Left kidney (tissue), 2 donors: ENCODE results near the gene SPAG16. TPM values are rescaled to one million over a fixed set of nuclear protein-coding genes. Genes with fewer than 3 reads are reported as not detected.
"Not testable (repeated sequence)": the region's sequence is repeated elsewhere in the genome, so short reads cannot be mapped to it uniquely, and the experiment has no call there.

Source experiments
- DNase-seq: peaks from one replicate; pipeline ENCODE4 v3.0.0-alpha.2; 2013
- polyA plus RNA-seq: library from polyadenylated mRNA; unstranded; fragments of 120-200 nt; gene quantifications from one replicate; pipeline ENCODE4 v1.2.1, GENCODE V29; 2013; ENCODE audit not compliant: insufficient read length

SPAG16 gene
- polyA plus RNA-seq, 1 donor = 71.7 TPM

DNA sequence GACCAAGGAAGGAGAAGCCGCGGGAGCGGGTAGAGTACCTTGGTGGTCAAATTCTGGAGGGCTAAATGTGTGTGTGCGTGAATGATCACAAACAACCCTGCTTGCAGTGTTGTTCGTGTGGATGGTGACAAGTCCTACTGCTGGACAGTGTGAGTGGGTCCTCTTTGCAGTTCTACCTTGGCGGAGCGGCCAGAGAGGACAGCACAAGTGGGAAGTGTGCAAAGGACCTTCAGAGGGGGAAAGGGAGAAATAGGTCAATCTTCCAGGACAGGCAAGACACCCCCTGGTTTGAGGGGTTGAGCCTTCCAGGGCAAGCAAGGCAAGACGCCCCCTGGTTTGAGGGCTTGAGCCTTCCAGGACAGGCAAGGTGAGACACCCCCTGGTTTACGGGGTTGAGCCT, 122.8 kb downstream of the SPAG16 start:
- not testable (repeated sequence) for DNase-seq

DNA sequence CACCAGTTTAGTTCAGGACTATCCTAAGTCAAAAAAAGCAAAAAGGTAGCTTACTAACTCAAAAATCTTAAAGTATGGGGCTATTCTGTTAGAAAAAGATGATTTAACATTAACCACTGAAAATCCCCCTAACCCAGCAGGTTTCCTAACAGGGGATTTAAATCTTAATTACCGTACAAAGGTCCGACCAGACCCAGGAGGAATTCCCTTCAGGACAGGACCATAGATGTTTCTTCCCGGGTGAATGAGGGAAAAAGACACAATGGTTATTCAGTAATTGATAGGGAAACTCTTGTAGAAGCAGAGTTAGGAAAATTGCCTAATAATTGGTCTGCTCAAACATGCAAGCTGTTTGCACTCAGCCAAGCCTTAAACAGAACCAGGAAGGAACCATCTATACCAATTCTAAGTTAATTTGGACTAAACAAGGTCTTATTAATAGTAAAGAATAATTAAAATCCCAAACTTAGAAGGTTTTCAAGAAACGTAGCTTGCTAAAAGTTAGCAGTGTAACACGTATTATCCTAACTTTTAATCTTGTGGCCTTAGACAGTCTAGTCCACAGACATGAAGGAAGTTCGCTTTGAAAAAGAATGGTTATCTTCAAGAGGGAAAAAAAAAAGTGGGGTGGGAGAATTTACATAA, 124.3 kb downstream of the SPAG16 start:
- DNase-seq = not testable (repeated sequence)

DNA sequence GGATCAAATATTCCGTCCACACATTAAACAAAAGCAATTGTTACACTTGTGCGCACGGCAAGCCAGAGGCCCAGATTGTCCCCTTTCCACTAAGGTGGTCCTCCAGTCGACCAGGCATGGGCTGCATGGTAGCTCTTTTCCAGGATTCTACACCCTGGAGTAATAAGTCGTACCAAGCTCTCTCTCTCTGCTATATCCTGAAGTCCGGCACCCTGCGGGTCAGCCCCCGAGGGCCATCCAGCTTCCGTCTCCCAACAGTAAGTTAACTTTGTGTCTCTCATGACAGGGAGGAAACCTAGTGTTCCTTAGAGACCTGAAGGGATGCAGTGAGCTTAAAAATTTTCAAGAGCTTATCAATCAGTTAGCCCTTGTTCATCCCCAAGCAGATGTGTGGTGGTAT, 126.4 kb downstream of the SPAG16 start:
- not testable (repeated sequence) for DNase-seq

DNA sequence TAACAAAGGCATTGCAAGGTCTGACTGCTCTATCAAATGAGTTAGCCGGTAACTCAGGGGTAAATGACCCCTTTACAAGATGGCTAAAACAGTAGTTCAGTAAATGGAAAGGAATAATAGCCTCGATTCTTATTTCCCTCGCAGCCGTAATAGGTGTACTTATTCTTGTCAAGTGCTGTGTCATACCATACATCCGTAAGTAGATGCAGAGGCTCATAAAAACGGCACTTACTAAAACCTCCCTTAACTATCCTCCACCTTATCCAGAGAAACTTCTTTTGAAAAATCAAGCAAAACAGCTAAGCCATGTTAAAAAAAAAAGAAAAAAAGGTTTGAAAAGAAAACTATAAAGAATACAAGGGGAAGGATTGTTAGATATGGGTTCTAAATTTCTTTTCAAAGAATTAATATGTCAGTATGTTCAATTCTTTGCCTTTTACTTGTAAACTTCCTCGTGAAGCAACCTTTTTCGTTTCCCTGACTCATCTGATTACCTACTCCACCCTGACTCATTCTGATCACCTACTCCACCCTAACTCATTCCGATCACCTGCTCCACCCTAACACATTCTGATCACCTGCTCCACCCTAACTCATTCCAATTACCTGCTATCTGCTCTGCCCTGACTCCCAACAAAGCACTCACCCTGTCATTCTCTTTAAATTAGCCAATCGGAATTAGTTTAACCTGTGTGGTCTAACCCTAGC, 127.5 kb downstream of the SPAG16 start:
- DNase-seq = no peak

DNA sequence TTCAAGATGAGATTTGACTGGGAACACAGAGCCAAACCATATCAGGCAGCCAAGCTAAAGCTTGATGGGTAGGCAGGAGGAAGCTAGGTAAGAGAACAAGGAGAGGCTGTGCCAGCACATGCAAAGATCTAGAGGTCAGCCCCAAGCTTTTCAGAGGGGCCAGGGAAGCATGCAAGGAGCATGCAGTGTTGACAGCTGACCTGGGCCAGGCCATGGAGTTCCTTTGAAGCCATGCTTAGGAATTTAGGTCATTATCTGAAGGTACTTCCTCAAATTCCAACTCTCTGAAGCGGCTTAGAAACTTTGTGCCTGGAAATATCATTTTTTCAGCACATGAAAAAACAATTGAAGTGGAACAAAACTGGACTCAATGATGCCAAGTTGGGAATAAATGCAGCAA, 130.8 kb downstream of the SPAG16 start:
- DNase-seq = no peak

DNA sequence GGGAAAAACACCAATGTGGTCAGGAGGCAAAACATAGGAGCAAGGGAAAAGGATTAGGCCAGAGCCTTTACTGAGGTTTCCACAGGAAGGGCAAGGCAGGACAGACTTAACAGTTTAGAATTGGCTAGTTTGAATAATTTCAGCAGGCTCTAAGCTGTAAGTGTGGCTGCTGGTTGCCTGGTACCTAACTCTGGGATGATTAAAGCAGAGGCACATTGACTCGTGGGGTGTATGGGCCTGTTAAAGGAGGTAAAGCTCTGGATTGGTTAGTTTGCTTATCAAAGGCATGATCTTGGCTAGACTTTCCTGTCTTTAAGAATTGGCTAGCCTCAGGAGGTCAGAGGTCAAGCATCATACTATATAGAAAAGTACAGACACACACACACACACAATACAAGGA, 132.6 kb downstream of the SPAG16 start:
- no peak for DNase-seq

DNA sequence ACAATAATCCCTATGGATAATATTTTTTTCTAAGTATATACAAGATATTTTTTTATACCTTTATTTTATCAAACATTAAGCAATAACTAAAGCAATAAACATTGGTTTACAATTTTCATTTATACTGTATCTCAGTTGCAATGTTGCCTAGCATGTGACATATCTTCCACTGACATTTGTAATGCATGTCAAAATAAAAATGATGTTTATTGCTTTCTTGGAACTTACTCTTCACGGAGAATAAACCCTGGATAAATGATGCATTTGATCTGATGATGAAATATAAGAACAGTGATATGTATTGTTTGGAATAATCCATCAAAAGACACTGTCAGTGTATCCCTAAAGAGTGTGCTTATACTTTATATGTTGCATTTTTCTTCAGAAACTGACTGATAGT, 135.7 kb downstream of the SPAG16 start:
- DNase-seq = no peak

DNA sequence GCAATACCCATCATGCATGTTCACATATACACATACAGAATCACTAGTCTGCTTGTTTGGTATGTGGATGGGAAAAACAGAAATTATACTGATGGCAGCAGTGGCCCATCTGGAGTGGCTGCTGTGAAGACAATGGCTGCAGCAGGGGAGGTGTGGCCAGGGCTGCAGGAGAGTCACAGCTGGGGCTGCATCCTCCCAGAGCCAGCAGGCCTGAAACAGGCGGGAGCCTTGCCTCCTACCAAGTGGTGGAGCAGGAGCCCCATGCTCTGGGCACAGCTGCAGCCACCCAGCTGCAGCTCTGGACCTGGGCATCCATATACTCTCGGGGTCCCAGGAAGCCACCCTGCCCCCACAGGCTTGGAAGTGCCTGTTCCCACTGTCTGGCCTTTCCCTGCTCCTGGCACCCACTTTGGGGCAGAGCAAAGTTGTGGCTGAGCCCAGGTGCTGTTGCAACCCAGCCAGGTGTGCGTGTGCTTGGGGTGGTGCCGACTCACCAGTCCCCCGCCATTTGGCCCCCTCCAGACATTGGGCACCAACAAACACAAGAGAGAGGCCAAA, 136.6 kb downstream of the SPAG16 start:
- DNase-seq = no peak

DNA sequence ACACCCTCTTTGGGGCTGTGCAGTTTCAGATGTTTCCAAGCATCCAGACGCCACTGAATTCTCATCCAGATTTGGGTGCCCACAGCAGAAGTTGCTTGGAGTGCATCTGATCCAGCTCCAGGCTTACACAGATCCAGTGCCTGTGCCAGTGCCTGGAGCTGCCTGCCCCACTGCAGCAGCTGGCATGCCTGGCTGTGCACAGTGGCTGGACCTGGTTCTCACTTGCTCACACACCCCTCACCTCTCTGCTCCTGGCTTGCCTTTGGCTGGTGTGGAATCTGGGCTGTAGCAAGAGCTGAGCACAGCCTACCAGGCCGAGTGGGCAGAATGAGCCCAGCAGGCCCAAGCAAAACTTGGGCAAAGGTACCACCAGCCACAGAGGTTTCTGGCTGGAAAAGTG, 137.9 kb downstream of the SPAG16 start:
- DNase-seq = no peak

DNA sequence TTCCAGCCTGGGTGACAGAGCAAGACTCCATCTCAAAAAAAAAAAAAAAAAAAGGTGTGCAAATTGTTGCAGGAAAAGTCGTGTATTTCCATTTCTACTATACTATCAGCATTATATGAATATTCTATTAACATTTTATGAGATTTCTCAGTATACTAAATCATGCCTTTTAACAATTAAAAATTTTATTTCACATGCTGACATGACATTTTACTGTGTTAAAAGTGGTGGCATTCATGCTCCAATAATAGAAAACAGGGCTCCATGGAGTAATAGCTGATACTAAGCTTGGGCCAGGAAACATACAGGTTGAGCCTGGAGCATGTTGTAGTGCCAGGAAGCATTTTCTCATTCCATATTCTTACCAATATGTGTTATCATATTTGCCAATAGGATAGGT, 141.4 kb downstream of the SPAG16 start:
- no peak for DNase-seq

DNA sequence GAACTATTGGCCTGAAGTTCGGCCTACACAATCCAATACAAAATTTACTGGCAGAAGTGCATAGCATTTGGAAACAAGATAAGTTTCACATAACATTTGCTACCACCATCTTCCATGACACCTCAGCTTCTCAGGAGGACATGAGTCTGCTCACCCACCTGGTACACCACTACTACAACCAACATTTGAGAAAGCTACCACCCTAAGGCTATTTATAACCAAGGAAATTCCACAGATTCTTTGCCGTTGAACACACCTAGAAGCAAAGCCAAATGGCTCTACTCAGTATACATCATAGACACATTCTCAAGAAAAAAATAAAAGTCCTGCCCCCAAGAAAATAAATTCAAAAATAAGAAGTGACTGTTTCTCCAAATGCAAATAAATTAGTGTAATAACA, 145.3 kb downstream of the SPAG16 start:
- DNase-seq = no peak

DNA sequence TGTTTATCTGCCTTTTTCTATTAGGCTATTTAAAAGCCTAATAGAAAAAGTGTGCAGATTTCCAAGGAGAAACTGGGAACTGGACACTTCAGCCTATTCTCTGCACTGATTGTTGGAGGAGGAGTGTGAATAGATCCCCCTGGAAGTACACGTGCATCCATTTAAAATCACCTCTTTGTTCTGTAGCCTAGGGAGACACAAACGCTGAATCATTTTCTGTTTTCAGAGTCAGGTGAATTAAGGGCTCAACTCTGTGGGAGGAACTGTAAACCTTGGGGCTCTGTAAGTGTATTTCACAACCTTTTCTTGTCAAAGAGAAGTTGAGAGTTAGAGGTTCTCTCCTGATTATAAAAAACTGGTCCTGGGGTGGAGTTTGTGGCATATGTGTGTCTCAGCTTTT, 159.7 kb downstream of the SPAG16 start:
- DNase-seq = no peak

DNA sequence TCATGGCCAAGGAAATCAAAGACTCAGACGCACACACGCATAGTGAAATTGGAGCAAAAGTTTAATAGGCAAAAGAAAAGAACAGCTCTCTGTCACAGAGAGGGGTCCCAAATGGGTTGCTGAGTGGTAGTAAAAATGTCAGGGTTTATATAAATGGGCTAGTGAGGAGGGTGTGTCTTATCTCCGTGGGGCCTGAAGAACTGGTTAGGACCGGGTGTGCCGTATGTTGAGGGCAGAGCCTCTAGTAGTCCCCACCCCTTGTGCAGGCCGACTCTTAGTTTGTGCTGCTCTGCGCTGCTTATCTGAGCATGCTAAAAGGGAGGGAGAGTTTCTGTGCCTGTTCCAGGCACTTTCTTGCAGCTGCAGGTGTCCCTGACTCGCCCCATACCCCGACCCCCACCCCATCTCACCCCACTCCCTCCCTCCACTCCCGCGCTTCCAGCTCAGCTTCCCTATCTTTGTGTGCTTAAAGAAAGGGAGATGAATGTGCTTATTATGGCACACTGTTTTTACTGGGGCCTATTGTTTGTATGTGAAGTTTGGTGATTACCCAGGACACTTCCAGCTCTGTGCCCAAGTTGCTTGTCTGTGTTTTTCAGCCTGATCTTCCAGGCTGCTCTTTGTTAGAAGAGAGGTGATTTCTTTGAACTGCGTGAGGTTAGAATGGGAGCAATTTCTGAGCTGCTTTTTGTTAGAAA, 167.4 kb downstream of the SPAG16 start:
- peak; percentile 46 for DNase-seq

DNA sequence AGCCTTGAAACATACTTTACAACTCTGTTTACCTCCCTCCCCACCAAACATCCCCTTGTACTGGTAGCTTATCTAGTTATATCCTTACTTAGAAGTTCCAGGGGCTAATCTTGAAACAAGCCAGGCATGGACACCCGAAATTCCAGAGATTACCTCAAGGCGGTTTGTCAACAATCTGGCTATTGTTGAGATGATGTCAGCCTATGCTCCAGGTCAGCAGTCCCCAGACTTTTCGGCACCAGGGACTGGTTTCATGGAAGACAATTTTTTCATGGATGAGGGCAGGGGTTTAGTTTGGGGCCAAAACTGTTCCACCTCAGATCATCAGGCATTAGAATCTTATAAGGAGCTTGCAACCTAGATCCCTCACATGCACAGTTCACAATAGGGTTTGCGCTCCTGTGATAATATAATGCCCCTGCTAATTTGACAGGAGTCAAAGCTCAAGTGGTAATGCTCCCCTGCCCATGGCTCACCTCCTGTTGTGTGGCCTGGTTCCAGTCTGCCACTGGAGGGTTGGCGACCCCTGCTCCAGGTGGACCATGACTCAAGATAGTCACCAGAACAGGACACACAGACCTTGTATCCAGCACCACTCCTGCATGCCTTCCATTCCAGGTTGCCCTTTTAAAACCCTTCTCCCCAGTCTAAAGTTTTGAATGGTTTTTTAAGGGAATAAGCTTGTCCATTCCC, 171.2 kb downstream of the SPAG16 start:
- DNase-seq = no peak

DNA sequence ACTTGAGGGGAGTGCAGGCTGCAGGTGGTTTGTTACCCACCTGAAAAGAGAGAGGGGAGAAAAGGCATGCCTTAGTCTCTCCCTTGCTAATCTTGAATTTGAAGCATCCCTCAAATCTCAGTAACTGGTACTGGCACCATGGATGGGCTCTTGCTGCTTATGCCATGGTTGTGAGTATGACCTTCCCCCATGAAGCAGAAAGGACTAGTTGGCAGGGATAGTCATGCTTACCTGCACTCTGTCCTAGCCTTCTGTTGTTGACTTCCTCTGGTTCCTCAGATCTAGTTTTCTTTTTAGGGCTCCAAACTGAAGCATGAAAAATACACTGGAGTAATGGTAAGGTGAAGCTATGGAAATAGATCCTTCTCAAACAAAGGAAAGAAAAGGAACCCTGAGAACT, 191.2 kb downstream of the SPAG16 start:
- DNase-seq = no peak

DNA sequence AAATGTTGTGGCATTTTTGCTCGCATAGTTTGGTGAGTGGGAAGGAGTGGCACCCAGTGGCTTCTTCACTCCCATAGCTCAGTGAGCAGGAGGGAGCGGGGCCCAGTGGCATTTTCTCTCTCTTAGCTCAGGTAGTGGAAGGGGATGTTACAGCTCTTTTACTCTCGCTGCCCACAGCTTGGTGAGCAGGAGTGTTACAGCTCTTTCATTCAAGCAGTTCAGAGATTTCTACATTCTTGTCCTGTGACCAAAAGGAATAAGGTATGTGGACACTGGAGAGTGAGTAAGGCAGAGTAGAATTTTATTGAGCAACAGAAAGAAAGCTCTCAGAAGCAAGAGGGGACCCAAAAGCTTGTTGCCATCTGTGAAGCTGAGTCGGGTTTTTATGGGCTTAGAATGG, 192.4 kb downstream of the SPAG16 start:
- DNase-seq = no peak

DNA sequence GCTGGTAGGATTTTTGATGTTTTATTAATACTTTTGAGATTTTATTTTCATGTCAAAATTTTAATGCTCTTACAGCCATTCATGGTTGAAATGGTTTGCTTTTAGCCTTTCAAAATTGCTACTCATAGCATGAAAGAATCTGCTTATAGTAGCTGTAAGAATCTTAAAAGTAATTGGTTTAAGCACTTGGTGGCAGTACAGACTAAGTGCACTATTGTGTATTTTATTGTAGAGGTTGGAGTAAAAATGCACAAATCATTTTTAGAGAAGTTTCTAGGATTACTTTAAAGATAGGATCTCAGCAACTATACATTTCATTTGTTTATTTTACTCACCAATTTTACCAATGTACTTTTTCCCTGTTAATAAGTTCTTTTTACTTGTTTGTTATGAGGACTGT, 205.8 kb downstream of the SPAG16 start:
- DNase-seq = no peak

DNA sequence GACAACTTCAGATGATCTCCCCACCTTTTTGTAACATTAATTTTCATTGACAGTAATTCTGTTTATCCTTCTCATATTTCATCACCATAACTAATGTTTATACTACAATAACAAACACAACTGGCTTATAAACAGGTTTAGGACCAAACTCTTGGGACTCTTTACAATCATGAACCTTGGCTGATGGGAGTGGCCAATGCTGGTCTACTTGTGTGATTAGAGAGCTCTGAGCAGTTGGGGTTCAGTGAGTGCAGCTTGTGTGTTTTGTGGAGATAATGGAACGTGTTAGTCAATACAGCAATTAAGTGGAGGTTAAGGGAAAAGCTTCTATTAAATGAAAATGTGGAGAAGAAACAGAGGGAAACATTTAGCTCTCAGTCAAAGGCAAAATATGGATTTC, 207.1 kb downstream of the SPAG16 start:
- no peak for DNase-seq

DNA sequence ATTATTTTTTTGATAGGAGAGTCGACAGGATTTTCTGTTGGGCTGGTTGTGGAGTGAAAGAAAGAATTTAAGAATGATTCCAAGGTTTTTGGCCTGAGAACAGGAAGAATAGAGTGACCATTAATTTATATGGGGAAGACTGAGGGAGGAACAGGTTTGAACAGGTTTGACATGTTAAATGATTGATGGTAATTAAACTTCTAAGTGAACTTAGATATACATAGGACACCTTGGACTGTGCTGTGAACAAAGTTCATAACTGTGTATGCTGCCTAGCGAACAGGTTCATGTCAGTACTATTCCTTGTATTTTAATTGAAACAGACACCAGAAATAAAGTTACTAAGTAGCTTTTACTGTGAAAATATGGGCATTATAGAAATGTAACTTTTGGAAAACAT, 212.0 kb downstream of the SPAG16 start:
- DNase-seq = no peak

DNA sequence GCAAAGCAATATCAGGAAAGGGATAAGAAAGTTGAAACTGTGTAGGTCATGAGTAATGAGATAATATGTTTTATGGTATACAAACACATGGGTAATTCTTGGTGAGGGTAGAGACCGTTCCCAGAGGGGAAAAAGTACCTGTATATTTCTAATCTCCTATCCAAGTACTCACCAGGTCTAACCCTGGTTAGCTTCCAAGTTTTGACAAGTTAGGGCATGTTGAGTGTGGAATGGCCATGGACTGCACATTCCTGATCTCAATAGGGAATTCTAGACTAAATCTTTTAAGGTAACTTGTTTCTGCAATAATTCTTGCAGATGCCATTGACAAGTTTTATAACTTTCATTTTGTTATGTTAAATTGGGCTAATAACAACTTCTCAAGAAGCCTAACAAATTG, 216.6 kb downstream of the SPAG16 start:
- no peak for DNase-seq

DNA sequence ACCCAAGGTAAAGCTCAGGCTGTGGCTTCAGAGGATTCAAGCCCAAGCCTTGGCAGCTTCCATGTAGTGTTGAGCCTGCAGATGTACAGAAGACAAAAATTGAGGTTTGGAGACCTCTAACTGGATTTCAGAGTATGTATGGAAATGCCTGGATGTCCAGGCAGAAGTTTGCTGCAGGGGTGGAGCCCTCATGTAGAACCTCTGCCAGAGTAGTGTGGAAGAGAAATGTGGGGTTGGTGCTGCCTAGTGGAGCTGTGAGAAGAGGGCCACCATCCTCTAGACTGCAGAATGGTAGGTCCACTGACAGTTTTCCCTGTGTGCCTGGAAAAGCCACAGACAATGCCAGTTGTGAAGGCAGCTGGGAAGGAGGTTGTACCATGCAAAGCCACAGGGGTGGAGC, 239.9 kb downstream of the SPAG16 start:
- DNase-seq = no peak

DNA sequence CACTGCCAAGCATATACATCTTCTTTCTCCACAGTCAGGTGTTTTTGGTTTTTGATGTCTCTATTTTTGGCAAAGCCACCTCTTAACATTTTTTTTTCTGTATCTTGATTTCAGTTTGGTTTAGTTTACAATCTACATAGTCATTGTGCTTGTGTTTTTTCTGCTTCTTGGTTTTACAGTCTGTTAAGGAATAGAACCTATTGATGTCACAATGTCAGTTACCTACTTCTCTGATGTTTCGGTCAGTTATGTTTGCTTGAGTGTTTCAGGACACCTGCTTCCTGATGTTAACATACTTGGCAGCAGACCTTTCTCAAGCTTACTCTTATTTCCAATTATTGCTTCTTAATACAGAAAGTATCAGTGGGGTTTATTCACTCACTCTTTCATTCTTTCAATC, 253.3 kb downstream of the SPAG16 start:
- DNase-seq = no peak

DNA sequence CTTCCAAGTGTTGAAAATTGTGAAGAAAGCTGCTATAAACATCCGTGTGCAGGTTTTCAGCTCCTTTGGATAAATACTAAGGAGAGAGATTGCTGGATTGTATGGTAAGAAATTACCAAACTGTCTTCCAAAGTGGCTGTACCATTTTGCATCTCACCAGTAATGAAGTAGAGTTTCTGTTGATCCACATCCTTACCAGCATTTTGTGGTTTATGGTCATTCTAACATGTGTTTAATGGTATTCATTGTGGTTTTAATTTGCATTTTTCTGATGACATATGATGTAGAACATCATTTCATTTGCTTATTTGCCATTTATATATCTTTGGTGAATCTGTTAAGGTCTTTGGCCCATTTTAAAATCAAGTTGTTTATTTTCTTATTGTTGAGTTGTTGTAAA, 260.7 kb downstream of the SPAG16 start:
- no peak for DNase-seq
